Measurements from ENCODE around the gene PSME1. TPM values are rescaled to one million over a fixed set of nuclear protein-coding genes. Genes with fewer than 3 reads are reported as not detected.

Gene PSME1
- total and polyA plus RNA-seq, 2 of the 13 experiments (the other 11 are each of a cell fraction or from before 2014, with no cell fraction given), result 159 to 608 TPM

GRCh38 chr14:24147761-24148428 lies 11.9 kb downstream of the PSME1 start (continued):
- TF ChIP-seq MXD4 (CRISPR knock-in tag; IDR thresholded peaks at IDR 0.05) (0 out of 2 replicates have a peak, but pooled peaks have one; percentile 20), SMAD9 (CRISPR knock-in tag; IDR thresholded peaks at IDR 0.05) (peak; percentile 91), ZNF850 (CRISPR knock-in tag; conservative IDR thresholded peaks at IDR 0.05) (no peak), ZFP1 (CRISPR knock-in tag; IDR thresholded peaks at IDR 0.05) (no peak), MEIS1 (CRISPR knock-in tag; IDR thresholded peaks at IDR 0.05; ENCODE audit: borderline replicate concordance) (0 out of 2 replicates have a peak, but pooled peaks have one; percentile 36), ZNF460 (CRISPR knock-in tag; IDR thresholded peaks at IDR 0.05; ENCODE audit: borderline replicate concordance) (no peak), ZNF101 (CRISPR knock-in tag; IDR thresholded peaks at IDR 0.05; ENCODE audit: borderline replicate concordance, low read depth) (peak; percentile 89; the same call in 1 of the 2 replicates), NKX3-1 (CRISPR knock-in tag; IDR thresholded peaks at IDR 0.05) (0 out of 2 replicates have a peak, but pooled peaks have one; percentile 47), RFXAP (CRISPR knock-in tag; IDR thresholded peaks at IDR 0.05; ENCODE audit: borderline replicate concordance) (peak; percentile 53; the same call in 1 of the 2 replicates), RFX3 (CRISPR knock-in tag; IDR thresholded peaks at IDR 0.05) (no peak), ZNF564 (CRISPR knock-in tag; IDR thresholded peaks at IDR 0.05) (no peak), ZNF407 (CRISPR knock-in tag; IDR thresholded peaks at IDR 0.05; ENCODE audit: not compliant biosample characterization) (peak; percentile 93), ZBTB3 (CRISPR knock-in tag; IDR thresholded peaks at IDR 0.05; ENCODE audit: borderline replicate concordance, low read depth) (0 out of 2 replicates have a peak, but pooled peaks have one; percentile 12), HNRNPK (IDR thresholded peaks at IDR 0.05; ENCODE audit: low read depth, low read length, poor library complexity, severe bottlenecking) (peak; percentile 12), KDM2A (CRISPR knock-in tag; IDR thresholded peaks at IDR 0.05; ENCODE audit: borderline replicate concordance, low read depth) (no peak; the same call in 1 of the 2 replicates), NR3C1 (CRISPR knock-in tag; IDR thresholded peaks at IDR 0.05) (no peak), ATF7 (IDR thresholded peaks at IDR 0.05) (no peak), ATF7 (CRISPR knock-in tag; IDR thresholded peaks at IDR 0.05) (no peak; the same call in 1 of the 2 replicates), HES4 (CRISPR knock-in tag; IDR thresholded peaks at IDR 0.05; ENCODE audit: borderline replicate concordance) (no peak), ZKSCAN5 (CRISPR knock-in tag; IDR thresholded peaks at IDR 0.05) (0 out of 2 replicates have a peak, but pooled peaks have one; percentile 50)
- TF ChIP-seq, protein P1, sequence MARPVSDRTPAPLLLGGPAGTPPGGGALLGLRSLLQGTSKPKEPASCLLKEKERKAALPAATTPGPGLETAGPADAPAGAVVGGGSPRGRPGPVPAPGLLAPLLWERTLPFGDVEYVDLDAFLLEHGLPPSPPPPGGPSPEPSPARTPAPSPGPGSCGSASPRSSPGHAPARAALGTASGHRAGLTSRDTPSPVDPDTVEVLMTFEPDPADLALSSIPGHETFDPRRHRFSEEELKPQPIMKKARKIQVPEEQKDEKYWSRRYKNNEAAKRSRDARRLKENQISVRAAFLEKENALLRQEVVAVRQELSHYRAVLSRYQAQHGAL (CRISPR knock-in tag; IDR thresholded peaks at IDR 0.05; ENCODE audit: not compliant biosample characterization), result peak; percentile 94

Measured in HepG2 (cell line).